IMR-90 (cell line): ENCODE data around the gene SH3BP4. TPM values are rescaled to one million over a fixed set of nuclear protein-coding genes. Genes with fewer than 3 reads are reported as not detected.

Source experiments
- ATAC-seq: fragments of 200-7000 bp; cut with Tn5 transposase; 2 replicates; pipeline ENCODE4 v1.9.1; 2020; ENCODE audit warnings: low read depth, mild to moderate bottlenecking, moderate library complexity
- BruUV-seq: library from RNA; stranded (reverse); fragments of 400-500 nt; replicated peaks from 2 replicates; lab custom pipeline; 2021; lab: Mats Ljungman, UMichigan
- CTCF ChIA-PET: fragments of 300-600 bp; formaldehyde crosslinking; extraction: SDS; loops from one replicate; lab custom pipeline; 2021; ENCODE audit warnings: antibody characterized with exemption; lab: Yijun Ruan, JAX
- POLR2A ChIA-PET: fragments of 300-600 bp; sonication (Branson Sonifier 250); formaldehyde crosslinking; loops from one replicate; lab custom pipeline; 2022; ENCODE audit warnings: antibody characterized with exemption; ENCODE audit not compliant: unreplicated experiment; lab: Charles Lee
- DNase-seq: peaks from one replicate; pipeline ENCODE4 v3.0.0; 2013
- H2AFZ ChIP-seq: replicated peaks from 2 replicates; pipeline ENCODE3; 2013; ENCODE audit warnings: low read length, mild to moderate bottlenecking; ENCODE audit not compliant: poor library complexity
- H2AK5ac ChIP-seq: 2 replicates; pipeline ENCODE4 v1.6.1; 2013; ENCODE audit warnings: low read depth, low read length, inconsistent platforms
- H2AK9ac ChIP-seq: replicated peaks from 2 replicates; pipeline ENCODE3; 2013; ENCODE audit warnings: mild to moderate bottlenecking, low read depth, low read length, moderate library complexity; ENCODE audit not compliant: poor library complexity
- H2BK120ac ChIP-seq: 2 replicates; pipeline ENCODE4 v1.6.1; 2013; ENCODE audit warnings: low read depth, low read length, inconsistent platforms
- H2BK15ac ChIP-seq: 3 replicates; pipeline ENCODE4 v1.6.1; 2013; ENCODE audit warnings: low read depth, low read length, inconsistent platforms
- H2BK20ac ChIP-seq: 2 replicates; pipeline ENCODE4 v1.6.1; 2013; ENCODE audit warnings: low read depth, mild to moderate bottlenecking, inconsistent platforms, low read length, moderate library complexity
- H2BK5ac ChIP-seq: 2 replicates; pipeline ENCODE4 v1.6.1; 2013; ENCODE audit warnings: mild to moderate bottlenecking, low read depth, low read length, inconsistent platforms; ENCODE audit not compliant: poor library complexity, severe bottlenecking
- H3K14ac ChIP-seq: replicated peaks from 2 replicates; pipeline ENCODE4 v1.6.1; 2013; ENCODE audit warnings: low read depth, low read length, inconsistent platforms
- H3K18ac ChIP-seq: 2 replicates; pipeline ENCODE4 v1.6.1; 2013; ENCODE audit warnings: low read depth, low read length, control low read depth
- H3K23ac ChIP-seq: 2 replicates; pipeline ENCODE4 v1.6.1; 2013; ENCODE audit warnings: low read depth, low read length, inconsistent platforms
- H3K27ac ChIP-seq: 2 replicates; pipeline ENCODE4 v1.5.1; 2013; ENCODE audit warnings: mild to moderate bottlenecking, control low read depth, low read length; ENCODE audit not compliant: insufficient read depth
- H3K27me3 ChIP-seq: 2 replicates; pipeline ENCODE4 v1.6.1; 2013; ENCODE audit warnings: low read length; ENCODE audit not compliant: control insufficient read depth, insufficient read depth
- H3K36me3 ChIP-seq: 2 replicates; pipeline ENCODE4 v1.6.1; 2013; ENCODE audit warnings: low read length, mixed read lengths; ENCODE audit not compliant: control insufficient read depth, insufficient read depth
- H3K4ac ChIP-seq: 2 replicates; pipeline ENCODE4 v1.6.1; 2013; ENCODE audit warnings: low read depth, low read length, inconsistent platforms
- H3K4me1 ChIP-seq: 2 replicates; pipeline ENCODE4 v1.6.1; 2013; ENCODE audit warnings: low read length, mixed read lengths; ENCODE audit not compliant: control insufficient read depth, insufficient read depth
- H3K4me2 ChIP-seq: 2 replicates; pipeline ENCODE4 v1.6.1; 2013; ENCODE audit warnings: low read depth, mild to moderate bottlenecking, control low read depth, low read length, moderate library complexity
- H3K4me3 ChIP-seq: 2 replicates; pipeline ENCODE4 v1.5.1; 2013; ENCODE audit warnings: low read depth, mild to moderate bottlenecking, control low read depth, low read length, moderate library complexity; ENCODE audit not compliant: insufficient read depth
- H3K56ac ChIP-seq: 2 replicates; pipeline ENCODE4 v1.6.1; 2013; ENCODE audit warnings: low read length, inconsistent platforms; ENCODE audit not compliant: insufficient read depth; ENCODE audit errors: extremely low read depth
- H3K79me1 ChIP-seq, 2 experiments: 2 replicates each; pipeline ENCODE4 v1.6.1; 2013; ENCODE audit warnings: low read length in 2 of 2, inconsistent platforms in 1 of 2, low read depth in 1 of 2
- H3K9ac ChIP-seq: 2 replicates; pipeline ENCODE4 v1.6.1; 2013; ENCODE audit warnings: low read depth, low read length, control low read depth
- H3K9me1 ChIP-seq: 2 replicates; pipeline ENCODE4 v1.6.1; 2013; ENCODE audit warnings: low read length, inconsistent platforms; ENCODE audit not compliant: insufficient read depth
- H3K9me3 ChIP-seq: 2 replicates; pipeline ENCODE4 v1.6.1; 2013; ENCODE audit warnings: low read length; ENCODE audit not compliant: control insufficient read depth, insufficient read depth
- H4K20me1 ChIP-seq: 2 replicates; pipeline ENCODE4 v1.6.1; 2013; ENCODE audit warnings: low read length, inconsistent platforms; ENCODE audit not compliant: insufficient read depth
- H4K5ac ChIP-seq: 2 replicates; pipeline ENCODE4 v1.6.1; 2013; ENCODE audit warnings: mild to moderate bottlenecking, low read depth, low read length, control low read depth
- H4K8ac ChIP-seq, 2 experiments: 2 replicates each; pipeline ENCODE4 v1.6.1; 2013; ENCODE audit warnings: low read depth in 2 of 2, low read length in 2 of 2, control low read depth in 1 of 2, inconsistent platforms in 1 of 2
- H4K91ac ChIP-seq: 2 replicates; pipeline ENCODE4 v1.6.1; 2013; ENCODE audit warnings: low read depth, low read length, inconsistent platforms; ENCODE audit not compliant: insufficient read depth
- BHLHE40 ChIP-seq: fragments of 150-350 bp; IDR thresholded peaks from 2 replicates; pipeline ENCODE4 v1.6.1; 2016; ENCODE audit warnings: mild to moderate bottlenecking, low read depth, low read length
- CEBPB ChIP-seq: IDR thresholded peaks from 2 replicates; pipeline ENCODE4 v1.6.1; 2012; ENCODE audit warnings: low read depth, low read length, improper control_type of control experiment
- CHD1 ChIP-seq: IDR thresholded peaks from 2 replicates; pipeline ENCODE4 v1.6.1; 2012; ENCODE audit warnings: low read depth, low read length, improper control_type of control experiment
- FOS ChIP-seq: fragments of 150-350 bp; IDR thresholded peaks from 2 replicates; pipeline ENCODE4 v1.6.1; 2016; ENCODE audit warnings: low read depth, low read length
- MAZ ChIP-seq: IDR thresholded peaks from 2 replicates; pipeline ENCODE4 v1.6.1; 2012; ENCODE audit warnings: low read depth, mild to moderate bottlenecking, low read length, improper control_type of control experiment, moderate library complexity, borderline replicate concordance
- MXI1 ChIP-seq: IDR thresholded peaks from 2 replicates; pipeline ENCODE4 v1.6.1; 2012; ENCODE audit warnings: low read depth, mild to moderate bottlenecking, low read length, moderate library complexity, borderline replicate concordance
- NFE2L2 ChIP-seq: fragments of 150-350 bp; IDR thresholded peaks from 2 replicates; pipeline ENCODE4 v1.6.1; 2016; ENCODE audit warnings: low read depth, mild to moderate bottlenecking, low read length
- POLR2A ChIP-seq: IDR thresholded peaks from 2 replicates; pipeline ENCODE4 v1.6.1; 2012; ENCODE audit warnings: mild to moderate bottlenecking, low read depth, low read length
- RAD21 ChIP-seq: IDR thresholded peaks from 2 replicates; pipeline ENCODE4 v1.6.1; 2012; ENCODE audit warnings: low read length, improper control_type of control experiment
- RCOR1 ChIP-seq: IDR thresholded peaks from 2 replicates; pipeline ENCODE4 v1.6.1; 2012; ENCODE audit warnings: mild to moderate bottlenecking, low read length, improper control_type of control experiment; ENCODE audit not compliant: insufficient replicate concordance
- RFX5 ChIP-seq: IDR thresholded peaks from 2 replicates; pipeline ENCODE4 v1.8.0; 2012; ENCODE audit warnings: low read depth, mild to moderate bottlenecking, low read length, moderate library complexity
- SMC3 ChIP-seq: fragments of 150-350 bp; IDR thresholded peaks from 2 replicates; pipeline ENCODE4 v1.6.1; 2016; ENCODE audit warnings: low read depth, mild to moderate bottlenecking, antibody characterized with exemption, low read length, moderate library complexity
- WGBS, 2 experiments: methylation state at CpG; one replicate each; pipeline versions ENCODE4 v1.1.5 to v1.1.7; 2013; ENCODE audit warnings: missing lambda C conversion rate in 2 of 2; ENCODE audit not compliant: insufficient read length in 1 of 2; ENCODE audit errors: extremely low coverage in 2 of 2; 5-methylcytosine and 5-hydroxymethylcytosine counted together
- dilution Hi-C: fragments of 300-500 bp; cut with HindIII; formaldehyde crosslinking; loops from one replicate; pipeline ENCODE4 v1.14.3; 2018; ENCODE audit warnings: low sequenced_read_pairs; ENCODE audit not compliant: unreplicated experiment
- in situ Hi-C: fragments of 300-500 bp; cut with MboI; formaldehyde crosslinking; loops from 3 replicates; pipeline ENCODE4 v1.14.3; 2019; ENCODE audit warnings: low sequenced_read_pairs, inconsistent platforms, mixed read lengths
- intact Hi-C: fragments of 100-400 bp; cut with micrococcal nuclease; formaldehyde crosslinking; loops from 2 replicates; pipeline ENCODE4 v1.10.0; 2022
- polyA plus RNA-seq, 3 experiments: library from polyadenylated mRNA; depleted of rRNA; stranded (reverse); fragments of >200 nt; gene quantifications; 2 replicates each; pipeline ENCODE4 v1.2.3, GENCODE V29; 2012; ENCODE audit warnings: low replicate concordance in 1 of 3
- total RNA-seq: library from RNA; depleted of rRNA; stranded (reverse); fragments of >200 nt; gene quantifications from 2 replicates; pipeline ENCODE4 v1.2.3, GENCODE V29; 2012
- TF ChIP-seq, protein P1 (sequence below): fragments of 150-350 bp; IDR thresholded peaks from 2 replicates; pipeline ENCODE4 v1.6.1; 2016; ENCODE audit warnings: low read depth, mild to moderate bottlenecking, low read length, moderate library complexity, borderline replicate concordance
- TF ChIP-seq, protein P2 (sequence below): conservative IDR thresholded peaks from 2 replicates; pipeline ENCODE4 v1.5.1; 2012; ENCODE audit warnings: mild to moderate bottlenecking, low read depth, low read length, improper control_type of control experiment
- TF ChIP-seq, protein P3 (sequence below): fragments of 150-350 bp; IDR thresholded peaks from 2 replicates; pipeline ENCODE4 v1.6.1; 2017; ENCODE audit warnings: mild to moderate bottlenecking, antibody characterized with exemption, low read length, low read depth

Gene SH3BP4
- total and polyA plus RNA-seq, 2 of the 4 experiments (the other 2 are of a cell fraction), result 104 to 122 TPM

DNA sequence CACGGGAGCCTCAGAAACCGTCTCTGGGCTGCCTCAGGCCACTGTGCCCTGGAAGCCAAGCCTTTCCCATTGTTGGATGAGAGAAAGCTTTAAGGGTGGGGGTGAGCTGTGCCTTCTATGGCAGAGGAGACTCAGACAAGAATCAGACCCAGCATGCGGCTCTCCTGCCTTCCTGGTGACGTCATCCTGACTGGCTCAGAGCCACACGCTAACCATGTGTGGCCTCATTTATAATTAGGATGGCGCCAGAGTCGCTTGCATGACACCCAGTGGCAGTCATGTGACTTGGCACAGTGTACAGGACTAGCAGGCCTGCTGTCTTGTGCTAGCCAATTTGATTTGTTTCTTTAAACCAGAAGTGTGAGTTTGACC is 99.1 kb downstream of the SH3BP4 start:
- Histone ChIP-seq H3K56ac (peak overlapping the region; percentile 55; the same call in 1 of the 2 replicates), H2AK5ac (peak overlapping the region; percentile 69), H4K5ac (0 out of 2 replicates have a peak overlapping the region, but pooled peaks have one; percentile 2), H3K36me3 (peaks cover 71% of the 10 kb centered on the region), H3K9me3 (no peaks in the 10 kb centered on the region), H3K18ac (peak overlapping the region; percentile 6; the same call in 1 of the 2 replicates), H3K4ac (peak overlapping the region; percentile 78), H3K23ac (peak overlapping the region; percentile 42), H3K4me2 (no peak overlapping the region), H3K4me1 (peaks cover 20% of the 10 kb centered on the region), H3K9ac (no peak overlapping the region), H3K4me3 (no peak overlapping the region), H3K9me1 (peaks cover 59% of the 10 kb centered on the region), H2BK5ac (peak overlapping the region; percentile 66), H3K27ac (peak overlapping the region; percentile 49), H4K20me1 (peaks cover 80% of the 10 kb centered on the region), H3K14ac (peak overlapping the region; percentile 62), H3K79me1 (peaks cover 47 to 92% of the 10 kb centered on the region in 2 experiments), H3K27me3 (no peaks in the 10 kb centered on the region), H2AK9ac (peak overlapping the region; percentile 6), H2AFZ (no peak overlapping the region), H2BK20ac (peak overlapping the region; percentile 70), H4K8ac (peak overlapping the region; percentile 64 to 70; a peak in 2 of 4 replicates), H2BK15ac (0 out of 3 replicates have a peak overlapping the region, but pooled peaks have one; percentile 1), H2BK120ac (peak overlapping the region; percentile 77), H4K91ac (peak overlapping the region; percentile 91)
- dilution Hi-C loops (no loop called here), in situ Hi-C loops (no loop called here), intact Hi-C loops (loop anchor here (5.0 kb wide), 1 partner anchor 499 kb away; no protein-coding TSS in a partner anchor)
- 0% methylated on average over 4 of the region's 7 CpGs; no CpG with 5 or more reads in 1 of the 2 experiments for WGBS, 2 experiments
- POLR2A ChIA-PET, result no interaction called here
- ATAC-seq (peak; percentile 89), DNase-seq (peak; percentile 93)
- no TSS peak for BruUV-seq
- CTCF ChIA-PET, result interaction anchor here (0.9 to 1.0 kb wide), 2 partner anchors 14 to 101 kb away, joined by 3 read pairs; no protein-coding TSS in a partner anchor
- TF ChIP-seq SMC3 (peak; percentile 14; the same call in 1 of the 2 replicates), POLR2A (peak; percentile 53), MXI1 (peak; percentile 86; the same call in 1 of the 2 replicates), RFX5 (no peak), FOS (peak; percentile 79), CHD1 (no peak), RCOR1 (no peak), MAZ (peak; percentile 47), BHLHE40 (peak; percentile 85), RAD21 (peak; percentile 26), CEBPB (peak; percentile 68), NFE2L2 (no peak; the same call in 1 of the 2 replicates)
- TF ChIP-seq, protein P1, sequence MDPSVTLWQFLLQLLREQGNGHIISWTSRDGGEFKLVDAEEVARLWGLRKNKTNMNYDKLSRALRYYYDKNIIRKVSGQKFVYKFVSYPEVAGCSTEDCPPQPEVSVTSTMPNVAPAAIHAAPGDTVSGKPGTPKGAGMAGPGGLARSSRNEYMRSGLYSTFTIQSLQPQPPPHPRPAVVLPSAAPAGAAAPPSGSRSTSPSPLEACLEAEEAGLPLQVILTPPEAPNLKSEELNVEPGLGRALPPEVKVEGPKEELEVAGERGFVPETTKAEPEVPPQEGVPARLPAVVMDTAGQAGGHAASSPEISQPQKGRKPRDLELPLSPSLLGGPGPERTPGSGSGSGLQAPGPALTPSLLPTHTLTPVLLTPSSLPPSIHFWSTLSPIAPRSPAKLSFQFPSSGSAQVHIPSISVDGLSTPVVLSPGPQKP, result no peak
- TF ChIP-seq, protein P2, sequence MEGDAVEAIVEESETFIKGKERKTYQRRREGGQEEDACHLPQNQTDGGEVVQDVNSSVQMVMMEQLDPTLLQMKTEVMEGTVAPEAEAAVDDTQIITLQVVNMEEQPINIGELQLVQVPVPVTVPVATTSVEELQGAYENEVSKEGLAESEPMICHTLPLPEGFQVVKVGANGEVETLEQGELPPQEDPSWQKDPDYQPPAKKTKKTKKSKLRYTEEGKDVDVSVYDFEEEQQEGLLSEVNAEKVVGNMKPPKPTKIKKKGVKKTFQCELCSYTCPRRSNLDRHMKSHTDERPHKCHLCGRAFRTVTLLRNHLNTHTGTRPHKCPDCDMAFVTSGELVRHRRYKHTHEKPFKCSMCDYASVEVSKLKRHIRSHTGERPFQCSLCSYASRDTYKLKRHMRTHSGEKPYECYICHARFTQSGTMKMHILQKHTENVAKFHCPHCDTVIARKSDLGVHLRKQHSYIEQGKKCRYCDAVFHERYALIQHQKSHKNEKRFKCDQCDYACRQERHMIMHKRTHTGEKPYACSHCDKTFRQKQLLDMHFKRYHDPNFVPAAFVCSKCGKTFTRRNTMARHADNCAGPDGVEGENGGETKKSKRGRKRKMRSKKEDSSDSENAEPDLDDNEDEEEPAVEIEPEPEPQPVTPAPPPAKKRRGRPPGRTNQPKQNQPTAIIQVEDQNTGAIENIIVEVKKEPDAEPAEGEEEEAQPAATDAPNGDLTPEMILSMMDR, result peak; percentile 25
- TF ChIP-seq, protein P3, sequence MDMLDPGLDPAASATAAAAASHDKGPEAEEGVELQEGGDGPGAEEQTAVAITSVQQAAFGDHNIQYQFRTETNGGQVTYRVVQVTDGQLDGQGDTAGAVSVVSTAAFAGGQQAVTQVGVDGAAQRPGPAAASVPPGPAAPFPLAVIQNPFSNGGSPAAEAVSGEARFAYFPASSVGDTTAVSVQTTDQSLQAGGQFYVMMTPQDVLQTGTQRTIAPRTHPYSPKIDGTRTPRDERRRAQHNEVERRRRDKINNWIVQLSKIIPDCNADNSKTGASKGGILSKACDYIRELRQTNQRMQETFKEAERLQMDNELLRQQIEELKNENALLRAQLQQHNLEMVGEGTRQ, result peak; percentile 90
